Forelimb muscle (tissue), 1 donor: ENCODE measurements around the gene KLHL10. TPM values are rescaled to one million over a fixed set of nuclear protein-coding genes. Genes with fewer than 3 reads are reported as not detected.
"Not testable (repeated sequence)": the region's sequence is repeated elsewhere in the genome, so short reads cannot be mapped to it uniquely, and the experiment has no call there.

Experiments
- DNase-seq: peaks from one replicate; pipeline ENCODE4 v3.0.0-alpha.2; 2013; ENCODE audit warnings: low read depth
- polyA plus RNA-seq: library from polyadenylated mRNA; unstranded; fragments of 120-200 nt; gene quantifications from one replicate; pipeline ENCODE4 v1.2.1, GENCODE V29; 2013; ENCODE audit not compliant: insufficient read length

Gene KLHL10
- polyA plus RNA-seq, 1 donor, result 0.18 TPM

GRCh38 chr17:41813152-41813680, 24.4 kb upstream of the KLHL10 start:
- no peak for DNase-seq

- no peak for DNase-seq
Observed at GRCh38 chr17:41813699-41814124, 23.9 kb upstream of the KLHL10 start.

- DNase-seq, result no peak
Observed at GRCh38 chr17:41814195-41814594, 23.4 kb upstream of the KLHL10 start.

- DNase-seq, result no peak
Observed at GRCh38 chr17:41816637-41817320, 20.8 kb upstream of the KLHL10 start.

GRCh38 chr17:41818024-41818423, 19.6 kb upstream of the KLHL10 start:
- DNase-seq, result no peak

- no peak for DNase-seq
Observed at GRCh38 chr17:41821776-41822175, 15.8 kb upstream of the KLHL10 start.

- DNase-seq, result no peak
Observed at GRCh38 chr17:41822216-41823140, 15.1 kb upstream of the KLHL10 start.

GRCh38 chr17:41823141-41823524, 14.5 kb upstream of the KLHL10 start:
- DNase-seq, result no peak

GRCh38 chr17:41823580-41823979, 14.0 kb upstream of the KLHL10 start:
- DNase-seq, result no peak

GRCh38 chr17:41824086-41824485, 13.5 kb upstream of the KLHL10 start:
- DNase-seq, result no peak

GRCh38 chr17:41825175-41825845, 12.3 kb upstream of the KLHL10 start:
- no peak for DNase-seq

- DNase-seq, result not testable (repeated sequence)
Observed at GRCh38 chr17:41829961-41830360, 7.7 kb upstream of the KLHL10 start.

- DNase-seq, result no peak
Observed at GRCh38 chr17:41835214-41835799, 2.3 kb upstream of the KLHL10 start.

- no peak for DNase-seq
Observed at GRCh38 chr17:41835800-41836549, 1.6 kb upstream of the KLHL10 start, which contains the start of gene NT5C3B. TSS of gene NT5C3B (minus strand) at chr17:41836232. CDS start at chr17:41836193, 39 bp downstream.

- no peak for DNase-seq
Observed at GRCh38 chr17:41836550-41837196, 952 bp upstream of the KLHL10 start.

GRCh38 chr17:41839448-41839847, 1.8 kb downstream of the KLHL10 start:
- not testable (repeated sequence) for DNase-seq

- DNase-seq, result not testable (repeated sequence)
Observed at GRCh38 chr17:41840781-41841180, 3.2 kb downstream of the KLHL10 start.

GRCh38 chr17:41844971-41845370, 7.3 kb downstream of the KLHL10 start:
- no peak for DNase-seq

- DNase-seq, result no peak
Observed at GRCh38 chr17:41848788-41849187, 11.2 kb downstream of the KLHL10 start.
